ENCODE data around the gene SLC35E1.

DNA sequence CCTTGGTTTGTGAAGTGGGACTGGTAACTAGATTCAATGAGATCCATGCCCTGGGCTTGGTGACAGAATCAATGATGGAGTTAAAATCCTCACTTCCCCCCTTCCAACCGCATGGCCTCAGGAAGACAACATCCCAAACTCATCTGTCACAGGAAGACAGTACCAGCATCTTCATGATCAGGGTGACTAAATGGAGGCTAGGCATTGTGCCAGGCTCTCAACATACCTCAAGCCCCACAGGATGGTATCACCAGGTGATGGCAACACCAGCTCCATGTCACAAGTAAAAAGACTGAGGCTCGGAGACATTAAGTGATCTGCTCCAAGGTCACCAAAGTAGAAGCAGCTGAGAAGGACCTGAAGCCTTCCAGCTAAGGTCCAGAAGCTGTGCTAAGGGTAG is 41.6 kb upstream of the SLC35E1 start:
- TF ChIP-seq, protein P1, sequence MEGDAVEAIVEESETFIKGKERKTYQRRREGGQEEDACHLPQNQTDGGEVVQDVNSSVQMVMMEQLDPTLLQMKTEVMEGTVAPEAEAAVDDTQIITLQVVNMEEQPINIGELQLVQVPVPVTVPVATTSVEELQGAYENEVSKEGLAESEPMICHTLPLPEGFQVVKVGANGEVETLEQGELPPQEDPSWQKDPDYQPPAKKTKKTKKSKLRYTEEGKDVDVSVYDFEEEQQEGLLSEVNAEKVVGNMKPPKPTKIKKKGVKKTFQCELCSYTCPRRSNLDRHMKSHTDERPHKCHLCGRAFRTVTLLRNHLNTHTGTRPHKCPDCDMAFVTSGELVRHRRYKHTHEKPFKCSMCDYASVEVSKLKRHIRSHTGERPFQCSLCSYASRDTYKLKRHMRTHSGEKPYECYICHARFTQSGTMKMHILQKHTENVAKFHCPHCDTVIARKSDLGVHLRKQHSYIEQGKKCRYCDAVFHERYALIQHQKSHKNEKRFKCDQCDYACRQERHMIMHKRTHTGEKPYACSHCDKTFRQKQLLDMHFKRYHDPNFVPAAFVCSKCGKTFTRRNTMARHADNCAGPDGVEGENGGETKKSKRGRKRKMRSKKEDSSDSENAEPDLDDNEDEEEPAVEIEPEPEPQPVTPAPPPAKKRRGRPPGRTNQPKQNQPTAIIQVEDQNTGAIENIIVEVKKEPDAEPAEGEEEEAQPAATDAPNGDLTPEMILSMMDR (conservative IDR thresholded peaks at IDR 0.05), result no peak
- no peak for TF ChIP-seq EZH2 (IDR thresholded peaks at IDR 0.05; ENCODE audit: low read depth)
